Measurements from ENCODE around the gene ELAC2. TPM values are rescaled to one million over a fixed set of nuclear protein-coding genes. Genes with fewer than 3 reads are reported as not detected.
A peak's percentile ranks its signal among the peaks of the same experiment; 100 is the strongest.

Gene ELAC2
- total RNA-seq, 2 donors from 2014 or later, result 66.9 to 104 TPM

- Histone ChIP-seq H3K4me1 (replicated peaks) (peaks cover 7% of the 10 kb centered on the region), H3K4me3 (no peak overlapping the region), H3K27me3 (replicated peaks; ENCODE audit: insufficient read depth) (no peaks in the 10 kb centered on the region), H3K9me3 (no peaks in the 10 kb centered on the region), H3K36me3 (peaks cover 12 to 13% of the 10 kb centered on the region in 2 donors), H3K27ac (no peak overlapping the region)
- peak; percentile 68 for DNase-seq (ENCODE audit: low spot score)
- TF ChIP-seq POLR2A (IDR thresholded peaks at IDR 0.05), result no peak
- peak; percentile 79 to 90 (median 81) for TF ChIP-seq CTCF (IDR thresholded peaks at IDR 0.05)
- TF ChIP-seq POLR2AphosphoS5 (IDR thresholded peaks at IDR 0.05), result no peak
- intact Hi-C loops (cut with DNase I), result loop anchor here (5.0 to 10.0 kb wide), 3 partner anchors 338 to 821 kb away; partner anchors contain the start of gene MYOCD
- 42% methylated on average over 15 of the region's 15 CpGs for WGBS
Measured at GRCh38 chr17:13002761-13003453, 14.9 kb downstream of the ELAC2 start.

- DNase-seq (ENCODE audit: low spot score), result no peak
- Histone ChIP-seq H3K9me3 (no peaks in the 10 kb centered on the region), H3K27me3 (replicated peaks; ENCODE audit: insufficient read depth) (no peaks in the 10 kb centered on the region), H3K27ac (no peak overlapping the region), H3K36me3 (peaks cover 12 to 13% of the 10 kb centered on the region in 2 donors), H3K4me3 (no peak overlapping the region), H3K4me1 (replicated peaks) (peaks cover 7% of the 10 kb centered on the region)
- intact Hi-C loops (cut with DNase I), result loop anchor here (5.0 to 10.0 kb wide), 3 partner anchors 337 to 820 kb away; partner anchors contain the start of gene MYOCD
- no peak for TF ChIP-seq POLR2A (IDR thresholded peaks at IDR 0.05)
- WGBS, result 61% methylated on average over 15 of the region's 15 CpGs
Measured at GRCh38 chr17:13001991-13002615, 15.7 kb downstream of the ELAC2 start.

GRCh38 chr17:13000561-13000960 is 17.3 kb downstream of the ELAC2 start:
- H3K27me3 ChIP-seq (replicated peaks; ENCODE audit: insufficient read depth), result no peaks in the 10 kb centered on the region
- H3K27ac ChIP-seq, result no peak overlapping the region
- TF ChIP-seq POLR2AphosphoS5 (IDR thresholded peaks at IDR 0.05) (no peak), POLR2A (IDR thresholded peaks at IDR 0.05) (no peak), CTCF (IDR thresholded peaks at IDR 0.05) (no peak)
- H3K9me3 ChIP-seq, result no peaks in the 10 kb centered on the region
- peaks cover 13 to 19% of the 10 kb centered on the region in 2 donors for H3K36me3 ChIP-seq
- WGBS, result 93% methylated on average over 8 of the region's 8 CpGs
- no peak for DNase-seq (ENCODE audit: low spot score)
- intact Hi-C loops (cut with DNase I), result loop anchor here (5.0 to 10.0 kb wide), 3 partner anchors 336 to 818 kb away; partner anchors contain the start of gene MYOCD
- H3K4me3 ChIP-seq, result no peak overlapping the region
- H3K4me1 ChIP-seq (replicated peaks), result peaks cover 7% of the 10 kb centered on the region

DNA sequence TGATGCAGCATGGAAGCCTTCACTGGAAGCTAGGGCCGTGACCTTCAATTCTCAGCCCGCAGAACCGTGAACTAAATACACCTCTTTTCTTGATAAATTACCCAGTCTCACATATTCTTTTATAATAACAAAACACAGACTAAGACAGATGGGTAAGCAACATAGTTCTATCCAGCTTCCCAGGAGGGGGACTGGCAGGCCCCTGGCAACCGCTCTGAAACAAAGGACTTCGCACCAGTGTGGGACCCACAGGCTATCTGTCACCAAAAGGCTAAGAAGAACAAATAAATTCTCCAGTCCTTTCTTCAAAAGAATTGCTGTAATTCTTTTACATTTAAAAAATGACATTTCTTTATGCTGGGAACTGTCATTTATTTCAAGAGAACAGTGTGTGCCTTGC is 19.0 kb downstream of the ELAC2 start:
- Histone ChIP-seq H3K27ac (no peak overlapping the region), H3K27me3 (replicated peaks; ENCODE audit: insufficient read depth) (no peaks in the 10 kb centered on the region), H3K4me3 (no peak overlapping the region), H3K9me3 (no peaks in the 10 kb centered on the region), H3K4me1 (replicated peaks) (peaks cover 7% of the 10 kb centered on the region), H3K36me3 (peaks cover 12 to 34% of the 10 kb centered on the region in 2 donors)
- WGBS, result 98% methylated on average over 5 of the region's 5 CpGs
- TF ChIP-seq POLR2A (IDR thresholded peaks at IDR 0.05) (no peak), CTCF (IDR thresholded peaks at IDR 0.05) (no peak), POLR2AphosphoS5 (IDR thresholded peaks at IDR 0.05) (no peak)
- DNase-seq (ENCODE audit: low spot score), result no peak
- intact Hi-C loops (cut with DNase I), result no loop called here

DNA sequence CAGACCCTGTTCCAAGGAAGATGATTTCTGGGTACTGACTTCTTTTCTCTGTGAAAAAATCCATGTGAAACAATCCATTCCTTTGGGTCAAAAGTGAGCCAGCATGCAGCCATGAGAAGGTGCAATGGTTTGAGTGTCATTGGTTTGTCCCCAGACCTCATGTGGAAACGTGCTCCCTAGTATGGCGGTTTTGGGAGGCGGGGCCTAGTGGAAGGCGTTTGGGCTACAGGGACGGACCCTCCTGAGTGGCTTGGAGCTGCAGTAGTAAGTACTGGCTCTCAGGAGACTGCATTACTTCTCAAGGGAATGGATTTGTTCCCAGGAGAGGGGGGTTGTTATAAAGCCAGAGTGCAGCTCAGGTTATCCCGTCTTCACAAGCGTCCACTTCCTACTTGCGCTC is 19.4 kb downstream of the ELAC2 start:
- H3K9me3 ChIP-seq, result no peaks in the 10 kb centered on the region
- intact Hi-C loops (cut with DNase I), result no loop called here
- no peak overlapping the region for H3K4me3 ChIP-seq
- H3K36me3 ChIP-seq, result peaks cover 12 to 38% of the 10 kb centered on the region in 2 donors
- H3K4me1 ChIP-seq (replicated peaks), result peaks cover 7% of the 10 kb centered on the region
- 93% methylated on average over 8 of the region's 8 CpGs for WGBS
- no peaks in the 10 kb centered on the region for H3K27me3 ChIP-seq (replicated peaks; ENCODE audit: insufficient read depth)
- H3K27ac ChIP-seq, result no peak overlapping the region
- DNase-seq (ENCODE audit: low spot score), result no peak
- TF ChIP-seq POLR2A (IDR thresholded peaks at IDR 0.05) (no peak), POLR2AphosphoS5 (IDR thresholded peaks at IDR 0.05) (no peak), CTCF (IDR thresholded peaks at IDR 0.05) (no peak)
